ENCODE measurements around the gene TAS2R43. TPM values are rescaled to one million over a fixed set of nuclear protein-coding genes. Genes with fewer than 3 reads are reported as not detected.
"Not testable (repeated sequence)": the region's sequence is repeated elsewhere in the genome, so short reads cannot be mapped to it uniquely, and the experiment has no call there.

The TAS2R43 gene
- total RNA-seq, 2 experiments from 2014 or later: 1.7 to 1.9 TPM

DNA sequence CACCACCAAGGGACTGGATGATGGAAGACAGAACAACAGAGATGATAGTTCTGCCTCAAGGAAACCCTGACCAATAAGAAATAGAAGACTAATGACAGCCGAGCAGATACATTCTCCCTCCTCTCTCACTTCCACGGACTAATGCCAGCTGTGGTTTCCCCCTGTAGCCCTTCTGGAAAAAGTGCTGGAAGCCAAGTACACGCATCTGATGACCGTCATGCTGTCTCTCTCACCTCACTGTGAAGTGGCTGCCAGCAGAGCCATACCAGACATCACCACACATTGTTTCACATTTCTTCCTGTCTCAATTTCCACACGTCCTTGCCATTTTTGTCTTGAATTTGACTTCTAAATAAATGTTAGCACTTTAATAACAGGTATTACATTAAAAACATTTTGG lies 2.9 kb downstream of the TAS2R43 start:
- H3K27ac Mint-ChIP-seq: no peak overlapping the region

DNA sequence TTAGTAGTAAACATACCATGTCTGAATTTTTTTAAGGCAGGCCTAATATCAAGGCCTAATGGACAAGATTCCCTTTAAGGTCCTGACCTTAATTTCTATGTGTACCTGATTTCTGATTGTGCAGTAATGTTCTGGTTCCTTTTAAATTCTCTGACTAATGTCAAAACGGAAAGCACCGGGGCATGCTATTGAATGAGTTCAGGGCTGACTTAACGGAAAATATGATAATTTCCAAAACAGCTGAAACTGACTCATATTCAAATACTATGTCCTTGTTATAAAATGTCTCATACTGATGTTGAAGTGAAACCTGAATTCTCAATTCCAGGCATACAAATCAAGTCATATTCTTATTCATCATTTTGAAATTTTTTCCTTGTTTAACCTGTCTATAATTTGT lies 6.7 kb downstream of the TAS2R43 start:
- H3K4me3 Mint-ChIP-seq: no peak overlapping the region

More for the DNA sequence above, 2.9 kb downstream of the TAS2R43 start:
- POLR2A ChIA-PET: no interaction called here
- Mint-ChIP-seq H3K9me3 (peaks cover 4% of the 10 kb centered on the region), H3K4me3 (no peak overlapping the region), H3K4me1 (no peaks in the 10 kb centered on the region), H3K27me3 (no peaks in the 10 kb centered on the region), H3K36me3 (ENCODE audit: low read depth) (peaks cover 25% of the 10 kb centered on the region)
- CTCF ChIA-PET: no interaction called here
- no peak for DNase-seq

DNA sequence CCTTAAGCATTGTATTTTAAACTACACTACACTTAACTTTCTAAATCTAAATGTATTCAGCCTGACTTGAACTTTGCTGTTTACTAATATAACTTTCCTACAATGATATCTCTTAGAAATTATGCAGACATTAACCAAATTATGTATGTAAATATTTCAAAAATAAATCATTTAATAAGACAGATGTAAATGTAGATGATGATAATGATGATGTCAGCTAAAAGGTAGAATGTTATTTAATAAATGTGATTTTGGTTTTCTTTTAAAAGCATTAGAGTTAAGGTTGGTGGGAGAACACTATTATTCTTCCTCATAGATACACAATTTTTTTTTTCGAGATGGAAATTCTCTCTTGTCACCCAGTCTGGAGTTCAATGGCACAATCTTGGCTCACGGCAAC lies 10.1 kb downstream of the TAS2R43 start:
- ChIA-PET POLR2A (interaction anchor here (0.6 kb wide), 1 partner anchor 463 kb away, joined by 4 read pairs; no protein-coding TSS in a partner anchor), CTCF (no interaction called here)
- Mint-ChIP-seq H3K4me1 (no peaks in the 10 kb centered on the region), H3K4me3 (no peak overlapping the region), H3K36me3 (ENCODE audit: low read depth) (peaks cover 27% of the 10 kb centered on the region), H3K27me3 (no peaks in the 10 kb centered on the region), H3K9me3 (peaks cover 22% of the 10 kb centered on the region), H3K27ac (no peak overlapping the region)
- no peak for DNase-seq

More for the DNA sequence above, 6.7 kb downstream of the TAS2R43 start:
- Mint-ChIP-seq H3K9me3 (peaks cover 20% of the 10 kb centered on the region), H3K4me1 (no peaks in the 10 kb centered on the region), H3K36me3 (ENCODE audit: low read depth) (peaks cover 28% of the 10 kb centered on the region), H3K27me3 (no peaks in the 10 kb centered on the region), H3K27ac (no peak overlapping the region)
- ChIA-PET POLR2A (no interaction called here), CTCF (no interaction called here)
- peak; percentile 7 for DNase-seq

DNA sequence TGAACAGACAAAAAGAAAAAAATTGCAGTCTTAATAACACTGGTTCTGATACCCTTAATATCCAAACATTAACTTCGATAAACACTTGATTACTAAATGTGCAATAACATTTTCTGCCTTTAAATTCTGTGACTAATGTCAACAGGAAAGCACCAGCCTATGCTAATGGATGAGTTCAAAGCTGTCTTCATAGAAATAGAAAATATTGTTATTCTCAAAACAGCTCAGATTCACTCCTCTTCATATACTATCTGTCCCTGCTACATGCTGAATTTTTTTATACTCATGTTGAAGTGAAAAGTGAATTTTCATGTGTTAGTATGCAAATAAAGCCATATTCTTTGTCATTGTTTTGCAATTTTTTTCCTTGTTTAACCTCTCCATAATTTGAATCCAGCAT lies 13.9 kb downstream of the TAS2R43 start:
- Mint-ChIP-seq H3K4me3 (no peak overlapping the region), H3K9me3 (peaks cover 11% of the 10 kb centered on the region), H3K4me1 (peaks cover 4% of the 10 kb centered on the region), H3K27me3 (no peaks in the 10 kb centered on the region), H3K27ac (no peak overlapping the region), H3K36me3 (ENCODE audit: low read depth) (peaks cover 28% of the 10 kb centered on the region)
- ChIA-PET POLR2A (interaction anchor here (0.5 kb wide), 1 partner anchor 122 kb away, joined by 4 read pairs; no protein-coding TSS in a partner anchor), CTCF (no interaction called here)
- no peak for DNase-seq

DNA sequence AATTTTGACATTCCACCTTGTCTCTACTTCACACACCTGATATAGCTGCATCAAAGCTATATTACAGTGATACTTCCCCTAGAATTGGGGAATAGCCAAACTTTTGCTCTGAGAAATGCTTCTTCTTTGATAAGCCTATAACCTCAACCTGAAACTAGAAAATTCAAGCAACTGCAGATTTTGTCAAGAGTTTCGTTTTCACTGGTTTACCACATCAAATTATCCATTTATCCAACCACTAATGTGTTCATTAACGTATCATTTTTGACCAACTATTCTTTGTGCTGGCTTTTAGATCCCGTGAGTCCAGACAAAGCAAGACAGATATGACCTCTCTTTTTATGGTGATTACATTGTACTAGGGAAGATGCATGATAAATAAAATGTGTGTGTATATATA lies 16.5 kb downstream of the TAS2R43 start:
- Mint-ChIP-seq H3K9me3 (peaks cover 3% of the 10 kb centered on the region), H3K36me3 (ENCODE audit: low read depth) (peaks cover 27% of the 10 kb centered on the region), H3K4me3 (no peak overlapping the region), H3K27me3 (no peaks in the 10 kb centered on the region), H3K27ac (no peak overlapping the region), H3K4me1 (peaks cover 4% of the 10 kb centered on the region)
- ChIA-PET CTCF (no interaction called here), POLR2A (no interaction called here)
- no peak for DNase-seq

DNA sequence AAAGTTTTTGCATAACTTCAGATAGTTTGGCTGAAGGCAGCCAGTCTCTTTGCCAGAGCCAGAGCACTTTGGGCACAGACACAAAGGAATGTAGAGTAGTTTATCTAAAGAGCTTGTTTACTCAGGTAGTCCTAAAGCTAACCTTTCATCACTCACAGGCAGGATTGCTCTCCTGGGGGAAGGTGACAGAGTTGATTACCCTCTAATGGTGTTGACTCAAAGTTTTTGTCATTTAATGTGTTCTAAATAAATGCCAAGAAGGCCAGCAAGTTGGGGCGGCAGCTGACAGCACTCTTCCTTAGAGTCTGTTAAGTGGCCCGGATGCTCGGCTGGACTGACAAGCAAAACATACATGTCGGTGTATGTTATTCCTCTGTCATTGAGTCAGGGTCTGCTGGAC lies 20.7 kb downstream of the TAS2R43 start:
- no peak for DNase-seq
- POLR2A ChIA-PET: no interaction called here

DNA sequence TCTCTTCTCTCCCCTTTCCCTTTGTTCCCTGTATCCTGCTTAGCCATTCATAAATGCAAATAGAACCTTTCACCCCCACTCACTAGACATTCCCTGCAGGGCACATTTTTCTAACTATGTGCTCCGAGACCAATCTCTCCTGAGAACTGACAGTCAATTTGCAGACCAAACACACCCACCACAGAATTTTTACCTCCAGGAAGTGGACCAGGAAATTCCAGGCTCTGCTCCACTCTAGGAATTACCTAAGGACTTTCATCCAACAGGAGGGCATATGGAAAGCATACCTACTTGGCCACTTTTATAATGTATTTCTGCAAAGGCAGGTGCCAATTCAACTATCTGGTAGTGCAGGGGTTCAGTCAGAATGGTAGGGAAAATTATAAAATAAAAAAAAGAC lies 21.1 kb downstream of the TAS2R43 start:
- Mint-ChIP-seq H3K27ac (no peak overlapping the region), H3K9me3 (peaks cover 6% of the 10 kb centered on the region), H3K36me3 (ENCODE audit: low read depth) (peaks cover 23% of the 10 kb centered on the region), H3K4me1 (peaks cover 4% of the 10 kb centered on the region), H3K4me3 (no peak overlapping the region), H3K27me3 (no peaks in the 10 kb centered on the region)
- DNase-seq: no peak
- POLR2A ChIA-PET: no interaction called here
- CTCF ChIA-PET: no interaction called here

More for the DNA sequence above, 20.7 kb downstream of the TAS2R43 start:
- Mint-ChIP-seq H3K9me3 (peaks cover 6% of the 10 kb centered on the region), H3K4me3 (no peak overlapping the region), H3K27ac (no peak overlapping the region), H3K36me3 (ENCODE audit: low read depth) (peaks cover 23% of the 10 kb centered on the region), H3K27me3 (no peaks in the 10 kb centered on the region), H3K4me1 (peaks cover 4% of the 10 kb centered on the region)
- CTCF ChIA-PET: no interaction called here

DNA sequence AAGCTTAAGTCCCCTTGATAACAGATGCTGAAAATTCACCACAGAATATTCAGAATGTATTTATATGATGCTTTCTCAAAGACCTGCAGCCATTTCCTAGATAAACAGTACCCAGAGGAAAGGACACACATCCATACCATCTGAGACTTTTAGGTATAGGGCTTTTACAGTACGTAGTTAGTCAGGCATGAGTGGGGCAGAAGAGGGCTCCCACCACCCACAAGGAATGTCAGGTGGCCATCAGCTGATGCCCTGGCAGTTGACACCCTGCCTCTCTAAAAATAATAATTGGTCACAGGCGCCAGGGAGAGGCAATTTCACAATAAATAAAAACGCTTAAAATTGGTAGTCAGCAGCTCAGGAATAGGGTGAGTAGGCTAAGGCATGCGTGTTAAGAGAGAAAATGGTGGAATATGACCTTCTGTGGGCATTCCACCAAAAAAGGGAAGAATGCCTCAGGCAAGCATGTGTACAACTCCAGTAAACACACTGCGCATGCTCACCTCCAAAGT lies 22.2 kb downstream of the TAS2R43 start:
- Mint-ChIP-seq H3K9me3 (peaks cover 6% of the 10 kb centered on the region), H3K27me3 (no peaks in the 10 kb centered on the region), H3K4me3 (no peak overlapping the region), H3K36me3 (ENCODE audit: low read depth) (peaks cover 26% of the 10 kb centered on the region), H3K27ac (no peak overlapping the region), H3K4me1 (no peaks in the 10 kb centered on the region)
- CTCF ChIA-PET: no interaction called here
- POLR2A ChIA-PET: no interaction called here
- DNase-seq: no peak

DNA sequence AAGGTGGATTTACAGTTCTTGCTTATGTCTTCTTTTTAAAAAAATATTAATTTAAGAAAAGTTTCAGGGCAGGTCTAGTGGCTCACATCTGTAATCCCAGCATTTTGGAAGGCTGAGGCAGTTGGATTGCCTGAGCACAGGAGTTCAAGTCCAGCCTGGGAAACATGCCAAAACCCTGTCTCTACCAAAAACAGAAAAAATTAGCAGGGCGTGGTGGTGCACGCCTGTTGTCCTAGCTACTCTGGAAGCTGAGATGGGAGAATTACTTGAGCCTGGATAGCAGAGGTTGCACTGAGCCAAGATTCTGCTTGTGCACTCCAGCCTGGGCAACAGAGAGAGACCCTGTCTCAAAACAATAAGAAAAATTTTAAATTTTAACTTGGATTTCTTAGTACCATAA lies 24.6 kb downstream of the TAS2R43 start:
- Mint-ChIP-seq H3K27ac (no peak overlapping the region), H3K27me3 (no peaks in the 10 kb centered on the region), H3K4me1 (no peaks in the 10 kb centered on the region), H3K36me3 (ENCODE audit: low read depth) (peaks cover 17% of the 10 kb centered on the region), H3K4me3 (no peak overlapping the region), H3K9me3 (peaks cover 6% of the 10 kb centered on the region)
- CTCF ChIA-PET: no interaction called here
- no peak for DNase-seq
- POLR2A ChIA-PET: no interaction called here

DNA sequence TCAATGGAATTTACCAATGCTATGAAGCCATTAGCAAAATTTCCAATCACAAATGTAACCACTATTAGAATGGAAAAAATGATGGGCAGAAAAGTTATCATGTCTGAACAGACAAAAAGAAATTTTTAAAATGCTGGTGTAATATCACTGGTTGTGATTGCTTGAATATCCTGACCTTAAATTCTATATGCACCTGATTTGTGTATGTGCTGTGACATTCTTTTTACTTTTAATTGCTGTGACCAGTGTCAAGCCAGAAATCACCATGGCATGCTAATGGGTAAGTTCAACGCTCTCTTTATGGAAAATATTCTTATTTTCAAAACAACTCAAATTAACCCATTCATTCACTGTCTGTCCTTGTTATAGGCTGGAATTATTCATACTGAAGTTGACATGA lies 29.9 kb downstream of the TAS2R43 start, which contains the start of gene TAS2R46:
Gene TAS2R46, minus strand, starts transcription at position 101 of the 400 bp plus-strand sequence. Its CDS starts 0 bp downstream, at position 101.
- H3K4me1 Mint-ChIP-seq, H3K4me3 Mint-ChIP-seq, DNase-seq, CTCF ChIA-PET, H3K9me3 Mint-ChIP-seq, POLR2A ChIA-PET, H3K27me3 Mint-ChIP-seq: not testable (repeated sequence)
- peaks cover 17% of the 10 kb centered on the region for H3K36me3 Mint-ChIP-seq (ENCODE audit: low read depth)
- peak within 1 kb of the TSS; percentile 11 for H3K27ac Mint-ChIP-seq

DNA sequence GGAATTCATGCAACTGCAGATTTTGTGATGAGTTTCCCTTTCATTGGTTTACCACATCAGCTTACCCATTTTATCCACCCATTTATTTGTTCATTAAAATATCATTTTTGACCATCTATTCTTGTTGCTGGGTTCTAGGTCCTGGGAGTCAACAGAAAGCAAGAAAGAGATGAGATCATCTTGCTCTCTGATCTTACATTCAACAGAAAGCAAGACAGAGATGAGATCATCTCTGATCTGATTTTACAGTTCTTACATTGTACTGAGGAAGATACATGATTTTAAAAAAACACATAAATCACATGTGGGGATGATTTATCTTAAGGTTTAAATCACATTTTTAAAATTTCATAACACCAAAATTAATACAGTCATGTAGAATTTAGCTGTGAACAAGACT lies 32.3 kb downstream of the TAS2R43 start:
- Mint-ChIP-seq H3K4me3 (no peak overlapping the region), H3K4me1 (no peaks in the 10 kb centered on the region), H3K27ac (no peak overlapping the region), H3K36me3 (ENCODE audit: low read depth) (peaks cover 19% of the 10 kb centered on the region), H3K9me3 (peaks cover 8% of the 10 kb centered on the region), H3K27me3 (no peaks in the 10 kb centered on the region)
- ChIA-PET POLR2A (no interaction called here), CTCF (no interaction called here)
- no peak for DNase-seq

DNA sequence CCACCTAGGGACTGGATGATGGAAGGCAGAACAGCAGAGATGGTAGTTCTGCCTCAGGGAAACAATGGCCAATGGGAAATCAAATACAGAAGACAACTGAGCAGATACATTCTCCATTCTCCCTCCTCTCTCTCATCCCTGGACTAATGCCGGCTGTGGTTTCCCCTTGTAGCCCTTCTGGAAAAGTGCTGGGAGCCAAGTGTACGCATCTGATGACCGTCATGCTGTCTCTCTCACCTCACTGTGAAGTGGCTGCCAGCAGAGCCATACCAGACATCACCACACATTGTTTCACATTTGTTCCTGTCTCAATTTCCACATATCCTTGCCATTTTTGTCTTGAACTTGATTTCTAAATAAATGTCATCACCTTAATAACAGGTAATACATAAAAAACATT lies 33.1 kb downstream of the TAS2R43 start:
- no peaks in the 10 kb centered on the region for H3K27me3 Mint-ChIP-seq
- DNase-seq: no peak
- H3K4me1 Mint-ChIP-seq: no peaks in the 10 kb centered on the region
- POLR2A ChIA-PET: no interaction called here
- H3K9me3 Mint-ChIP-seq: peaks cover 8% of the 10 kb centered on the region
- H3K27ac Mint-ChIP-seq: no peak overlapping the region
- CTCF ChIA-PET: no interaction called here
- no peak overlapping the region for H3K4me3 Mint-ChIP-seq
- H3K36me3 Mint-ChIP-seq (ENCODE audit: low read depth): peaks cover 19% of the 10 kb centered on the region

DNA sequence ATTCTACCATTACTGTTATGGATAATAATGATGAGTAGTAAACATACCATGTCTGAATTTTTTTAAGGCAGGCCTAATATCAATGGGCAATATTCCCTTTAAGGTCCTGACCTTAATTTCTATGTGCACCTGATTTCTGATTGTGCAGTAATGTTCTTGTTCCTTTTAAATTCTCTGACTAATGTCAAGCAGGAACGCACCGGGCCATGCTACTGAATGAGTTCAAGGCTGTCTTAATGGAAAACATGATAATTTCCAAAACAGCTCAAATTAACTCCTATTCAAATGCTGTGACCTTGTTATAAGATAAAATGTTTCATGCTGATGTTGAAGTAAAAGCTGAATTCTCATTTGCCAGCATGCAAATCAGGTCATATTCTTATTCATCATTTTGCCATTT lies 36.8 kb downstream of the TAS2R43 start:
- ChIA-PET CTCF (no interaction called here), POLR2A (no interaction called here)
- H3K4me3 Mint-ChIP-seq: no peak overlapping the region
- H3K4me1 Mint-ChIP-seq: no peaks in the 10 kb centered on the region
- peaks cover 23% of the 10 kb centered on the region for H3K36me3 Mint-ChIP-seq (ENCODE audit: low read depth)
- no peak overlapping the region for H3K27ac Mint-ChIP-seq
- peaks cover 17% of the 10 kb centered on the region for H3K9me3 Mint-ChIP-seq
- no peaks in the 10 kb centered on the region for H3K27me3 Mint-ChIP-seq
- DNase-seq: no peak

DNA sequence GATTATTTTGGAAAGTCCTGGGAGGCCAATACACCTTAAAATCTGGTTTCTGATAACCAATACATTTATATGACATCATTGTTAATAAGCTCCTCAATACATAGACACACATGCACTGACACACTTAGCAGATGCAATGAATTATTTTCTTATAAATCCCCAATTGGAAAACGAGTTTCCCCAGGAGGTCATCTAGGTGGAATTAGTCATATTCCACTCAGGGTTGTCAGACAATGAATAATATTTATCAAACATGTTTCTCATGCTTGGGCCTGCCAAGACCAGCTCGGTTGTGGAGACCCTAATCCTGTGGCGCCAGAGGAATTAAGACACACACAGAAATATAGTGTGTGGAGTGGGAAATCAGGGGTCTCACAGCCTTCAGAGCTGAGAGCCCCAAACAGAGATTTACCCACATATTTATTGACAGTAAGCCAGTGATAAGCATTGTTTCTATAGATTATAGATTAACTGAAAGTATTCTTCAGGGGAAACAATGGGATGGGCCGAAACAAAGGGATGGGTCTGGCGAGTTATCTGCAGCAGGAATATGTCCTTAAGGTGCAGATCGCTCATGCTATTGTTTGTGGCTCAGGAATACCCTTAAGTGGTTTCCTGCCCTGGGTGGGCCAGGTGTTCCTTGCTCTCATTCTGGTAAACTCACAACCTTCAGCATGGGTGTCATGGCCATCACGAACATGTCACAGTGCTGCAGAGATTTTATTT lies 42.1 kb downstream of the TAS2R43 start:
- H3K27ac Mint-ChIP-seq, H3K4me1 Mint-ChIP-seq, H3K4me3 Mint-ChIP-seq, H3K27me3 Mint-ChIP-seq, POLR2A ChIA-PET, H3K9me3 Mint-ChIP-seq, CTCF ChIA-PET, DNase-seq: not testable (repeated sequence)
- peaks cover 34% of the 10 kb centered on the region for H3K36me3 Mint-ChIP-seq (ENCODE audit: low read depth)

Data from activated CD4-positive, alpha-beta T cell treated with anti-CD3 and anti-CD28 coated beads, Interleukin-2, amount 10 ng/mL, durations not matched to agents 7 days and 5 days (primary cell).